GM12801 (cell line): ENCODE measurements around the gene RCAN2.

Experiments
- CTCF ChIP-seq: IDR thresholded peaks from one replicate; pipeline ENCODE4 v1.5.1; 2011; ENCODE audit warnings: control low read depth; ENCODE audit not compliant: insufficient read length; ENCODE audit errors: extremely low read depth

Gene RCAN2

GRCh38 chr6:46507426-46507825, 16.2 kb upstream of the RCAN2 start:
- no peak for TF ChIP-seq CTCF

- TF ChIP-seq CTCF = no peak
Measured at GRCh38 chr6:46505693-46506512, 14.7 kb upstream of the RCAN2 start.

- TF ChIP-seq CTCF = no peak
Measured at GRCh38 chr6:46504242-46504641, 13.0 kb upstream of the RCAN2 start.

GRCh38 chr6:46502486-46503119, 11.4 kb upstream of the RCAN2 start:
- TF ChIP-seq CTCF = no peak

GRCh38 chr6:46501136-46502089, 10.2 kb upstream of the RCAN2 start:
- TF ChIP-seq CTCF = no peak

GRCh38 chr6:46500382-46500781, 9.1 kb upstream of the RCAN2 start:
- TF ChIP-seq CTCF = no peak
